GM21528 (cell line): Measurements from ENCODE around the gene ZNF208.
"Not testable (repeated sequence)": the region's sequence is repeated elsewhere in the genome, so short reads cannot be mapped to it uniquely, and the experiment has no call there.

Experiments used
- ATAC-seq: cut with Tn5 transposase; IDR thresholded peaks from one replicate; pipeline ENCODE4 v1.9.1; 2021; ENCODE audit warnings: mild to moderate bottlenecking, moderate library complexity; ENCODE audit not compliant: unreplicated experiment, low FRiP score

ZNF208 gene

DNA sequence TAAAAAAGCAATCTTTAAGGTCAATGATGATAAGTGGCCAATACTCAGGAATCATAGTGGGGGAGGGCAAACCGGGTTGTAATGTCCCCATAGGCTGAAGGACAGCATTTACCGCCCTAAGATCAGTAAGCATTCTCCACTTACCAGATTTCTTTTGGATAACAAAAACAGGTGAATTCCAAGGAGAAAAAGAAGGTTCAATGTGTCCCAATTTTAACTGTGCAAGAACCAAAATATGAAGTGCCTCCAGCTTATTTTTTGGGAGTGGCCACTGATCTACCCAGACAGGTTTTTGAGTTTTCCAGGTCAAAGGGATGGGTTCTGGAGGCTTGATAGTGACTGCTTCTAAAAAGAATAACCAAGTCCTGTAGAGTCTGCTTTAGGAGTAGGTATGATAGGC is 125.2 kb downstream of the ZNF208 start:
- not testable (repeated sequence) for ATAC-seq

DNA sequence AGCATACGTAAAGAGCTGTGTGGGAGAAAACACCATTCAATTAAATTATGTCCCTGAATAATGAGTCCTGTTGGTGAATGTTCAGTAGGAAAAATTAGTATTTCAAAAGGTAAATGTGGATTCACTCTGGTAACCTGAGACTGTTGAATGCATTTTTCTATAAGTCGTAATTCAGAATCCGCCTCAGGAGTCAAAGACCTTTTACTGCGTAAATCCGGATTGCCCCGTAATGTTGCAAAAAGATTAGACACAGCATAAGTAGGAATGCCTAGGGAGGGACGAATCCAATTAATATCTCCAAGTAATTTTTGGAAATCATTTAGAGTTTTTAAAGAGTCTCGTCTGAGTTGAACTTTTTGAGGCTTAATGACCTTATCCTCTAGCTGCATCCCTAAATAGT is 126.0 kb downstream of the ZNF208 start:
- ATAC-seq = not testable (repeated sequence)

DNA sequence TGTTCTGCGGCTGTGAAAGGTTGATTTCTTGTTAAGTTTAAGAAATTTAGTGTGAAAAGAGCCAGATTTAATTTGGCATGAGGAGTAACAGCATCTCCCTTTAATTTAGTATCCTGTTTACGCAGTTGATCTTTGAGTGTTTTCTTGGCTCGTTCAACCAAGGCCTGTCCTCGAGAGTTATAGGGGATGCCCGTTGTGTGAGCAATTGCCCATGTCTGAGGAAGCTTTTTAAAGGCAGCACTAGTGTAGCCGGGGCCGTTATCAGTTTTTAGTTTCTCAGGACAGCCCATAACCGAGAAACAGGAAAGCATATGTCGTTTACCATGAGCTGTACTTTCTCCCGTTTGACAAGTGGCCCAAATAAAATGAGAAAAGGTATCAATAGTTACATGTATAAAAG is 127.2 kb downstream of the ZNF208 start:
- no peak for ATAC-seq
